GM23338 (cell line): ENCODE measurements around the gene BTBD1.

Experiments used
- CTCF ChIP-seq, 2 experiments: fragments of 200-600 bp in 1 of 2; sonication (generic) in 1 of 2; conservative IDR thresholded peaks; 2 replicates each; pipeline versions ENCODE4 v1.5.1 to v1.6.1; 2016 to 2017; ENCODE audit warnings: antibody characterized with exemption in 2 of 2, low read depth in 2 of 2, mild to moderate bottlenecking in 2 of 2, moderate library complexity in 1 of 2
- POLR2AphosphoS5 ChIP-seq: IDR thresholded peaks from 2 replicates; pipeline ENCODE4 v1.6.1; 2016; ENCODE audit warnings: antibody characterized with exemption, low read depth

- TF ChIP-seq CTCF (conservative IDR thresholded peaks at IDR 0.05; ENCODE audit: low read depth in 2 of 2) (no peak), POLR2AphosphoS5 (no peak)
Measured at GRCh38 chr15:83015361-83015760, 51.7 kb downstream of the BTBD1 start.
